Breast epithelium (tissue), 3 donors: ENCODE results near the gene CEACAM7.

Experiments used
- POLR2A ChIP-seq: fragments of 450-650 bp; IDR thresholded peaks from one replicate; pipeline ENCODE4 v1.6.1; 2016; ENCODE audit warnings: antibody characterized with exemption, mild to moderate bottlenecking, moderate library complexity
- TF ChIP-seq, protein P1 (sequence below), 3 donors: fragments of 450-650 bp; IDR thresholded peaks; one replicate each; pipeline ENCODE4 v1.5.1; 2016 to 2017; ENCODE audit warnings: antibody characterized with exemption in 3 of 3, mild to moderate bottlenecking in 3 of 3, moderate library complexity in 3 of 3

DNA sequence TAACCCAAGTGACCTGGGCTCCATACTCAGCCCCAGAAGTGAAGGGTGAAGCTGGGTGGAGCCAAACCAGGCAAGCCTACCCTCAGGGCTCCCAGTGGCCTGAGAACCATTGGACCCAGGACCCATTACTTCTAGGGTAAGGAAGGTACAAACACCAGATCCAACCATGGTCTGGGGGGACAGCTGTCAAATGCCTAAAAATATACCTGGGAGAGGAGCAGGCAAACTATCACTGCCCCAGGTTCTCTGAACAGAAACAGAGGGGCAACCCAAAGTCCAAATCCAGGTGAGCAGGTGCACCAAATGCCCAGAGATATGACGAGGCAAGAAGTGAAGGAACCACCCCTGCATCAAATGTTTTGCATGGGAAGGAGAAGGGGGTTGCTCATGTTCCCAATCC is 6.1 kb upstream of the CEACAM7 start:
- TF ChIP-seq, protein P1, sequence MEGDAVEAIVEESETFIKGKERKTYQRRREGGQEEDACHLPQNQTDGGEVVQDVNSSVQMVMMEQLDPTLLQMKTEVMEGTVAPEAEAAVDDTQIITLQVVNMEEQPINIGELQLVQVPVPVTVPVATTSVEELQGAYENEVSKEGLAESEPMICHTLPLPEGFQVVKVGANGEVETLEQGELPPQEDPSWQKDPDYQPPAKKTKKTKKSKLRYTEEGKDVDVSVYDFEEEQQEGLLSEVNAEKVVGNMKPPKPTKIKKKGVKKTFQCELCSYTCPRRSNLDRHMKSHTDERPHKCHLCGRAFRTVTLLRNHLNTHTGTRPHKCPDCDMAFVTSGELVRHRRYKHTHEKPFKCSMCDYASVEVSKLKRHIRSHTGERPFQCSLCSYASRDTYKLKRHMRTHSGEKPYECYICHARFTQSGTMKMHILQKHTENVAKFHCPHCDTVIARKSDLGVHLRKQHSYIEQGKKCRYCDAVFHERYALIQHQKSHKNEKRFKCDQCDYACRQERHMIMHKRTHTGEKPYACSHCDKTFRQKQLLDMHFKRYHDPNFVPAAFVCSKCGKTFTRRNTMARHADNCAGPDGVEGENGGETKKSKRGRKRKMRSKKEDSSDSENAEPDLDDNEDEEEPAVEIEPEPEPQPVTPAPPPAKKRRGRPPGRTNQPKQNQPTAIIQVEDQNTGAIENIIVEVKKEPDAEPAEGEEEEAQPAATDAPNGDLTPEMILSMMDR (IDR thresholded peaks at IDR 0.05): no peak
- no peak for TF ChIP-seq POLR2A
